ENCODE measurements around the gene C2CD2.

The C2CD2 gene

GRCh38 chr21:41974752-41975053, 20.9 kb upstream of the C2CD2 start:
- no peak for DNase-seq

- DNase-seq = peak; percentile 65
Observed at GRCh38 chr21:41973861-41974751, 20.3 kb upstream of the C2CD2 start.

DNA sequence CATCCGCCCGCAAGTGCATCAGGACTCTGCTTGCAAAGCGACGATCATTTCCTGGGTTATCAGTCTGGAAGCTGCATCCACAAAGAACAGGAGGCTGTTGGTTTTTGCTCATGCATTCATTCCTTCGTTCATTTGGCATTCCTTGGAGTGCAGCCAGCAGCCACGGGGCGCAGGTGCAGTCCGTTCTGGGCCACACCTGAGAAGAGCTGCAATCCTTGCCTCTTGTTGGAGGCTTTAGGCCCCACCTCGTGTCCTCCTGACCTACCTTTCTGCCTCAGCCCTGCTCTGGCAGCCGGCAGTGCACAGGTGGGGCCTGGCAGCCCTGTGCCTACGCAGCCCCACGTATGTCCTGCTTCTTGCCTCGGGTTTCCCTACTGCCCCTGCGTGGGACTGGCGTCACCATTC, 19.6 kb upstream of the C2CD2 start:
- DNase-seq = no peak

GRCh38 chr21:41972511-41973205, 18.8 kb upstream of the C2CD2 start:
- peak; percentile 40 for DNase-seq

- no peak for DNase-seq
Observed at GRCh38 chr21:41971891-41972290, 18.1 kb upstream of the C2CD2 start.

GRCh38 chr21:41970751-41971653, 17.2 kb upstream of the C2CD2 start:
- DNase-seq = peak; percentile 47

GRCh38 chr21:41970106-41970391, 16.2 kb upstream of the C2CD2 start:
- peak; percentile 21 for DNase-seq

DNA sequence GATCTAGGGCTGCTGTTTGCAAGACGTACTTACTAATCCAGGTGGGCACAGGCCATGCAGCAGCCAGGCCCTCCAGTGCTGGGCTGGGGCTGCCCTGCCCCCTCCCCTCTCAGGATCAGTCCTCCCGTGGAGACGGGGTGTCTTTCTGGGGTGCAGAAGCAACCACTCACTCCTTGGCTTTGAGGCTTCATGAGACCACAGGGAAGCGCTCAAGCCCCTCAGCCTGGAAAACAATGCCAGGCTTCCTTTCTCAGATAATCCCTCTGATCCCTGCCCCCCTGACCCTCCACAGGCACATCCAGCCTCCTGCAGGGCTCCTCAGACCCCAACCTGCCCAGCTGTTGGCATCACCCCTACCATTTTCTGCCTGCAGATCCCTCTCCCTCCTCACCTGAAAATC, 13.9 kb upstream of the C2CD2 start:
- no peak for DNase-seq

DNA sequence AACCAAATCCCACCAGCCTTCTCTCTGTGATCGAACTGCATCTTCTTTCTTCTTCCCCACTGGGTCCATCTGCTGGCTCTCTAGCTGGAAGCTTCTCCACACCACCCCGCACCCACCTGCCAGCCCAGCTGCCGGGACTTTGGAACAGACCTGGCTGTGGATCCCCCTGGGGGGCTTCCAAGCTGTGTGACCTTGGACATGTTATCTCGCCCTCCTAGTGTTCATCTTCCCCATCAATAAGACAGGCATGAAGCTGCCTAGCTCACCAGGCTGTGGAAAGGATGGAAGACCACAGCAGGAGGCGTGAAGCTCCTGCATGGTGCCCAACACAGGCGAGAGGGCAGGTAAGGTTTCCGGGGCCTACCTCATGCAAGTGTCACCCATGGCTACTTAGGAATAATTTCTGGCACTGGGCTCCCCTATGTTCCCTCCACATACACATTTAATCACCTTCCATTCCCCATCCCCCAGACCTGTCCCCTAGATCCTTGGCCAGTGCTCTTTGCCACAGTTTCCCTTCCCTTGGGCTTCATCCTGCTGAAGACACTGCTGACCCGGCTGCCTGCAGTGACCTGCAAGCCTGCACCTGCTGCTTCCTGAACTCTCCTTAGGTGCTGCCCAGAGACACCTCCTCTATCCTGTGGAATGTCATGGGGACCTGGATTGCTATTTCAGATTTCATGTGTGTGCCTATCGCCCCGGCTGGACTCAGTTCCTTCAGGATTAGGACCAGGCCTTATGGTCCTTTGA, 13.2 kb upstream of the C2CD2 start:
- DNase-seq = peak; percentile 40

- DNase-seq = peak; percentile 44
Observed at GRCh38 chr21:41966041-41966833, 12.4 kb upstream of the C2CD2 start.

DNA sequence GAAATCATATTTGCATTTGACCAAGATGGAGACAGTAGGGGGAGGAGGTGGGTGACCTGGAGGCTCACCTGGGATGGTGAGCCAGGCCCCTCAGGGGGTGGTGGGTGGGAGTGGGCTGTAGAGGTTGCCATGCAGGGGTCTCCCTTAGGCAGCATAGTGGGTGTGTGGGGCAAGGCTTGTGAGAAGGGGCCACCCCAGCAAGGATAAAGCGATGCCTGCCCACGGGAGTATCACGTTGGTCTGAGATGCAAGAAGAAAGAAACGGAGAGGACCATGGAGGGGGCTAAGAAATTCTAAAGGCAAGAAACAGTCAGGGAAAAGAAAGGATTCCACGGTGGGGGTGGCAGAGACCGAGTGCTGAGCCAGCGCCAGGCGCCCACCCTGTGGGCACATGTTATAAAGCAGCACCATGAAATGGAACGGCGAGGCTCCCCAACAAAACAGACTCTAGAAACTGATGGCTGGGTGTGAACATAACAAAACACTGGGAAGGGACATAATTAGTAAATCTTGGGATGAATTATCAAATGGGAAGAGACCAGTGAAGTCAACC, 11.7 kb upstream of the C2CD2 start:
- peak; percentile 21 for DNase-seq

DNA sequence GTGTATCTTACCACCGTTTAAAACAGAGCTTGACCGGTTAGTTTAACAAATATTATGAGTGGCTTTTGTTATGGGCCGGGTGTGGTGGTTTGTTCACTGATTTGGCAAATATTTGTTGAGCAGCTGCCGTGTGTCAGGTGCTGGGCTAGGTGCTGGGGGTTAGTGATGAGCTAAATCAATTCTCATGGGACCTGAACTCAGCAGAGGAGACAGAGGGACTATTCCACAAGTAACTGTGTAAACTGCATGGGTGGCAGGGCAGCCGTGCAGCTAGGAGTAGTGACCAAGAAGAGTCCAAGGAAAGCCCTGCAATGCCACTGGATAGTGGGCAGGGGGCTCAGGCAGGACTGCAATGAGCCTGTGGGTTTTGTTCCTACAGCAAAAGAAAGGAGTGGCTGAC, 11.2 kb upstream of the C2CD2 start:
- peak; percentile 21 for DNase-seq

DNA sequence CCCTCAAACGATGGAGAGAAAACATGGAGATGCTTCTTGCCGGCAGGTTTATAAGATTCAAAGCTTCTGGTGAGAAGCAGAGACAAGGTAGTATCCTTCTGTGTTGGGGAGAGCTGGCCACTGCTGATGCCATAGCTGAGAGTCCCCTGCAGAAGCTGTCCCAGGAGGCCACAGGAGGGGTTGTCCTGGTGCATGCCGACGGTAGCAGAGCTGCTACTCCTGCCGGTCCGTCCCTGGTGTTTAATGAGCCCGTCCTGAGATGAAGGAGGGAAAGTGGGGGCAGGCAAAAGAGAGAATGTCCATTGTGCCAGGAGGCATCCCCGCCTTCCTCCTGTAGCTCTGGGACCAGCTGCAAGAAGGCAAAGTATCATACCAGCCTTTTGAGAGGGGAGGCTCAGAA, 10.4 kb upstream of the C2CD2 start:
- DNase-seq = peak; percentile 21

DNA sequence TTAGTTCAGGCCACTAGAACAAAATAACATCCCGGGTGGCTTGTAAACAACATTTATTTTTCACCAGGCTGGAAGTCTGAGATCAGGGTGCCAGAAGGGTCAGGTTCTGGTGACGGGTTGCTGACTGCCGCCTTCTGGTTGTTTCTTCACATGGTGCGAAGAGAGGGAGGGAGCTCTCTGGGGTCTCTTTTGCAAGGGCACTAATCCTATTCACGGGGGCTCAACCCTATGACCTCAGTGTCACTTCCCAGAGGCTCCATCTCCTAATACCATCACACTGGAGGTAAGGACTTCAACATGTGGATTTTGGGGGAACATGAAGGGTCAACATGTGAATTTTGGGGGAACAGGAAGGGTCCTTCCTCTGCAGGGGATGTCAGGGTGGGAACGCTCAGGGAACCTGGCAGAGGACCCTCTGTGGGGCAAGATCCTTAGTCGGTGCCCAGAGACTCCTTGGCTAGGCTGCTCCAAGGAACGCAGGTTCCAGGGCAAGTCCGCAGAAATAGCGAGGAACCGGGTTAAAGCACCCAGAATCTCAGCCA, 8.7 kb upstream of the C2CD2 start:
- peak; percentile 19 for DNase-seq

GRCh38 chr21:41961753-41962152, 7.9 kb upstream of the C2CD2 start:
- no peak for DNase-seq

- DNase-seq = no peak
Observed at GRCh38 chr21:41961282-41961701, 7.5 kb upstream of the C2CD2 start.

- DNase-seq = peak; percentile 24
Observed at GRCh38 chr21:41960386-41960785, 6.6 kb upstream of the C2CD2 start.

DNA sequence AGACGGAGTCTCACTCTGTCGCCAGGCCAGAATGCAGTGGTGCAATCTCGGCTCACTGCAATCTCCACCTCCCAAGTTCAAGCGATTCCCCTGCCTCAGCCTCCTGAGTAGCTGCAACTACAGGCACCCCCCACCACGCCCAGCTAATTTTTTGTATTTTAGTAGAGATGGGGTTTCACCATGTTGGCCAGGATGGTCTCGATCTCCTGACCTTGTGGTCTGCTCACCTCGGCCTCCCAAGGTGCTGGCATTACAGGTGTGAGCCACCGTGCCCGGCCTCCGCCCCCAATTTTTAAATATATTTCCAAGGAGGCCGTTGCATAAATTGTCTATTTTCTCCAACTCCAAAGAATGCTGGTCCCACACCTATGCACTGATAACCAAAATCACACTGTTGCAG, 5.9 kb upstream of the C2CD2 start:
- DNase-seq = peak; percentile 28

GRCh38 chr21:41958886-41959563, 5.2 kb upstream of the C2CD2 start:
- DNase-seq = no peak

GRCh38 chr21:41957991-41958766, 4.4 kb upstream of the C2CD2 start:
- DNase-seq = no peak
